Sigmoid colon (tissue), 7 donors: ENCODE results near the gene DLGAP4. TPM values are rescaled to one million over a fixed set of nuclear protein-coding genes. Genes with fewer than 3 reads are reported as not detected.
"Not testable (repeated sequence)": the region's sequence is repeated elsewhere in the genome, so short reads cannot be mapped to it uniquely, and the experiment has no call there.

ENCODE experiments used
- DNase-seq: peaks from one replicate; pipeline ENCODE4 v3.0.0-alpha.2; 2019
- H3K27ac ChIP-seq, 4 donors: fragments of 200-600 bp; sonication (generic); one replicate each; pipeline ENCODE4 v1.5.1; 2016 to 2019; ENCODE audit warnings: mild to moderate bottlenecking in 1 of 4
- H3K27me3 ChIP-seq, 3 donors: fragments of 200-600 bp; sonication (generic); one replicate each; pipeline ENCODE4 v1.5.1; 2019; ENCODE audit warnings: mild to moderate bottlenecking in 1 of 3
- H3K36me3 ChIP-seq, 4 donors: fragments of 200-600 bp; sonication (generic); one replicate each; pipeline ENCODE4 v1.5.1; 2016 to 2019
- H3K4me1 ChIP-seq, 4 donors: fragments of 200-600 bp; sonication (generic); one replicate each; pipeline ENCODE4 v1.5.1; 2017 to 2019
- H3K4me3 ChIP-seq, 4 donors: fragments of 200-600 bp; sonication (generic); one replicate each; pipeline ENCODE4 v1.5.1; 2017 to 2019; ENCODE audit warnings: mild to moderate bottlenecking in 2 of 4, moderate library complexity in 1 of 4
- H3K9me3 ChIP-seq, 4 donors: fragments of 200-600 bp in 3 of 4; sonication (generic) in 3 of 4; one replicate each; pipeline versions ENCODE4 v1.5.1 to v1.6.1; 2013 to 2019
- EP300 ChIP-seq, 4 donors: sonication (generic); formaldehyde crosslinking; IDR thresholded peaks; one replicate each; pipeline ENCODE4 v1.6.1; 2017; ENCODE audit warnings: antibody characterized with exemption in 4 of 4
- POLR2A ChIP-seq, 2 donors: fragments of 450-650 bp; IDR thresholded peaks; one replicate each; pipeline ENCODE4 v1.6.1; 2016; ENCODE audit warnings: antibody characterized with exemption in 2 of 2, mild to moderate bottlenecking in 2 of 2, moderate library complexity in 2 of 2
- POLR2AphosphoS5 ChIP-seq, 4 donors: sonication (generic); formaldehyde crosslinking; IDR thresholded peaks; one replicate each; pipeline ENCODE4 v1.6.1; 2017; ENCODE audit warnings: antibody characterized with exemption in 4 of 4
- WGBS, 2 donors: extraction: QIAGEN DNeasy Blood & Tissue Kit; methylation state at CpG; one replicate each; pipeline ENCODE4 v1.1.7; 2013; 5-methylcytosine and 5-hydroxymethylcytosine counted together
- intact Hi-C: fragments of 100-400 bp; cut with DNase I; formaldehyde crosslinking; loops from one replicate; pipeline ENCODE4 v1.15.1; 2023
- polyA plus RNA-seq, 3 donors: library from polyadenylated mRNA; stranded (reverse); fragments of 200-250 nt; gene quantifications; one replicate each; pipeline ENCODE4 v1.2.3, GENCODE V29; 2013
- total RNA-seq, 4 donors: library from RNA; depleted of rRNA; stranded (reverse); fragments of >200 nt; gene quantifications; one replicate each; pipeline ENCODE4 v1.1.0, GENCODE V29; 2016
- TF ChIP-seq, protein P1 (sequence below), 4 experiments: fragments of 450-650 bp in 3 of 4; fragments of 200-600 bp in 1 of 4; IDR thresholded peaks; one replicate each; pipeline ENCODE4 v1.5.1; 2016 to 2019; ENCODE audit warnings: antibody characterized with exemption in 4 of 4, mild to moderate bottlenecking in 3 of 4, moderate library complexity in 2 of 4
- donor health status: healthy with polysubstance abuse.
- donor health status: Bipolar disorder and iron deficiency.
- donor health status: healthy.

The DLGAP4 gene
- total and polyA plus RNA-seq, 7 donors: 21.0 to 60.7 (median 36.9) TPM

DNA sequence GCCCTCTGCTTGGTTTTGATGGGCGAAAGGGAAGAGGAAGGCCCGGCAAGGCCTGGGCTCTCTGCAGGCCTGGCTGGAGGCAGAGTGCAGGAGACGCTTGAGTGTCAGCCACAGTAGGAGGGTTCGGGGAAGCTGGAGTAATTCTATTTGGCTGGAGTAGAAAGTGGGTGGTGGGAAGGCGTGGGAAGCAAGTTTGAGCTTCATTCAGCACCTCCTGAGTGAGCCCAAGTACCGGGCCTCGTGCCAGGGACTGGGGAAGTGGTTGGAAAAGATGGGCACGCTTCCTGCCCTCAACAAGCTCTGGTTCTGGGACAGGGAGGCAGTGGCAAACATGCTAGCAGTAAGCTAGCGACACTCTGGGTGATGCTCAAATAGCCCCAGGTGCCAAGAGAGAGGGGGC is 72.5 kb downstream of the DLGAP4 start:
- H3K9me3 ChIP-seq: peaks cover 0 to 3% (median 0%) of the 10 kb centered on the region in 4 donors
- H3K27me3 ChIP-seq: peaks cover 0 to 8% (median 0%) of the 10 kb centered on the region in 3 donors
- WGBS, 2 donors: 71 to 73% methylated on average over 9 of the region's 9 CpGs

DNA sequence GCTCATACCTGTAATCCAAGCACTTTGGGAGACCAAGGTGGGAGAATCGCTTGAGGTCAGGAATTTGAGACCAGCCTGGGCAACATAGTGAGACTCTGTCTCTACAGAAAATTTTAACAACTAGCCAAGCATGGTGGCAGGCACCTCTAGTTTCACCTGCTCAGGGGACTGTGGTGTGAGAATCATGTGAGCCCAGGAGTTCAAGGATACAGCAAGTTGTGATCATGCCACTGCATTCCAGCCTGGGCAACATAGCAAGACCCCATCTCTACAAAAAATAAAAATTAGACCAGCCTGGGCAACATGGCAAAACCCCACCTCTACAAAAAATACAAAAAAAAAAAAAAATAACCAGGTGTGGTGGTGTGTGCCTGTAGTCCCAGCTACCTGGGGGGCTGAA is 73.8 kb downstream of the DLGAP4 start:
- H3K27me3 ChIP-seq: not testable (repeated sequence)
- intact Hi-C loops: loop anchor here (10.0 kb wide), 1 partner anchor 525 kb away; no protein-coding TSS in a partner anchor

More for the DNA sequence above, 72.5 kb downstream of the DLGAP4 start:
- DNase-seq: no peak
- Histone ChIP-seq H3K4me3 (no peak overlapping the region), H3K27ac (no peak overlapping the region), H3K4me1 (no peaks in the 10 kb centered on the region), H3K36me3 (no peaks in the 10 kb centered on the region)
- intact Hi-C loops: no loop called here
- no peak for TF ChIP-seq POLR2AphosphoS5 (IDR thresholded peaks at IDR 0.05)
- TF ChIP-seq POLR2A (IDR thresholded peaks at IDR 0.05): no peak
- no peak for TF ChIP-seq EP300 (IDR thresholded peaks at IDR 0.05)
- TF ChIP-seq, protein P1, sequence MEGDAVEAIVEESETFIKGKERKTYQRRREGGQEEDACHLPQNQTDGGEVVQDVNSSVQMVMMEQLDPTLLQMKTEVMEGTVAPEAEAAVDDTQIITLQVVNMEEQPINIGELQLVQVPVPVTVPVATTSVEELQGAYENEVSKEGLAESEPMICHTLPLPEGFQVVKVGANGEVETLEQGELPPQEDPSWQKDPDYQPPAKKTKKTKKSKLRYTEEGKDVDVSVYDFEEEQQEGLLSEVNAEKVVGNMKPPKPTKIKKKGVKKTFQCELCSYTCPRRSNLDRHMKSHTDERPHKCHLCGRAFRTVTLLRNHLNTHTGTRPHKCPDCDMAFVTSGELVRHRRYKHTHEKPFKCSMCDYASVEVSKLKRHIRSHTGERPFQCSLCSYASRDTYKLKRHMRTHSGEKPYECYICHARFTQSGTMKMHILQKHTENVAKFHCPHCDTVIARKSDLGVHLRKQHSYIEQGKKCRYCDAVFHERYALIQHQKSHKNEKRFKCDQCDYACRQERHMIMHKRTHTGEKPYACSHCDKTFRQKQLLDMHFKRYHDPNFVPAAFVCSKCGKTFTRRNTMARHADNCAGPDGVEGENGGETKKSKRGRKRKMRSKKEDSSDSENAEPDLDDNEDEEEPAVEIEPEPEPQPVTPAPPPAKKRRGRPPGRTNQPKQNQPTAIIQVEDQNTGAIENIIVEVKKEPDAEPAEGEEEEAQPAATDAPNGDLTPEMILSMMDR (IDR thresholded peaks at IDR 0.05): no peak

DNA sequence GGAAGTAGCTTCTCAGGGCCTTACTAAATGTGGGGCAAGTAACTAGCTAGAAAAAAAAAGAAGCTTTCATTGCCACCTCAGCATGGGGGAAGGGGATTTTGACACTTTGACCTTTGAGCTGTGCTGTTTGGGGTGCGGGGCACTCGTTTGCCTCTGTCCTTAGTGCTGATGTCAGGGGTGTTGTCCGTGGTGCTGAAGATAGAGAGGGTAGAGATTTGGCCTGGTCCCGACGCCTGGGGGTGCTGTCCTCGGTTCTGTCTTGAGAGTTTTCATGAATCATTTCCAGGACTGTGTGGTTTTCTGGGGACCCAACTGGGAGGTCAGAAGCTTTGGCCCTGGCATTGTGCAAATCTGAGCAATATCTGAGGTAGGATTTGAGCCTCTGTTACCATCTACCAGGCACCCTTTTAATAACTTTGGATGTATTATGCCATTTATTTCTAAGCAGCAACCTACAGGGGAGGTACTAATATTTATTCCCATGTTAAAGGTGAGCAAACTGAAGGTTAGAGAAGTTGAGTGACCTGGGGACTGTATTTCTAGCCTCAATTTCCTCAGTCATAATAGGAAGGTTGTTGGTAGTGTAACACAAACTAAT is 78.0 kb downstream of the DLGAP4 start:
- no peak for TF ChIP-seq EP300 (IDR thresholded peaks at IDR 0.05)
- no peak for TF ChIP-seq POLR2A (IDR thresholded peaks at IDR 0.05)
- no peak for TF ChIP-seq POLR2AphosphoS5 (IDR thresholded peaks at IDR 0.05)
- TF ChIP-seq, protein P1 (IDR thresholded peaks at IDR 0.05): no peak
- Histone ChIP-seq H3K4me3 (no peak overlapping the region), H3K4me1 (no peaks in the 10 kb centered on the region), H3K27me3 (peaks cover 0 to 3% (median 0%) of the 10 kb centered on the region in 3 donors), H3K27ac (no peak overlapping the region), H3K36me3 (no peaks in the 10 kb centered on the region), H3K9me3 (peaks cover 0 to 3% (median 0%) of the 10 kb centered on the region in 4 donors)
- 1 to 4% methylated on average over 6 of the region's 6 CpGs for WGBS, 2 donors
- intact Hi-C loops: loop anchor here (10.0 kb wide), 1 partner anchor 521 kb away; no protein-coding TSS in a partner anchor
- DNase-seq: no peak

More for the DNA sequence above, 73.8 kb downstream of the DLGAP4 start:
- H3K27ac ChIP-seq, H3K4me3 ChIP-seq, H3K36me3 ChIP-seq, H3K9me3 ChIP-seq, H3K4me1 ChIP-seq, DNase-seq: not testable (repeated sequence)
- WGBS, 2 donors: 87 to 96% methylated on average over 1 of the region's 1 CpG

DNA sequence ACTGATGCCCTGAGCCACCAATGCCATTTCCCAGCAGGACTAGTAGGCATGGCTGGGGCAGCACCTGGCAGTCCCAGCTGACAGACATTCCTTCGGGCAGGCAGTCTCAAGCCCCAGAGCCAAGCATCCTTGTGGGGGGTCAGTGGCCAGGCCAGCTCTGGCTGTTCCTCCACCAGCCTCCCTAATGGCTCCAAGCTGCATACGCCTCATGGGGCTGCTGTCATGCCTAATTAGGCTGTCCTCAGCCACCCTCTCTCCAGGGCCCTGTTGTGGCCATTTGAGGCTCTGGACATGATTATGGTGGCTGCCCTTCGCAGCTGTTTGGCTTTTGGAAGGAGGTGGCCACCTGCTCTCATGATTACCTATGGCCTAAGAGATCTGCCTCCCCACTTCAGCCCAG is 79.4 kb downstream of the DLGAP4 start:
- DNase-seq: no peak
- intact Hi-C loops: loop anchor here (10.0 kb wide), 1 partner anchor 519 kb away; no protein-coding TSS in a partner anchor
- Histone ChIP-seq H3K27me3 (peaks cover 0 to 5% (median 0%) of the 10 kb centered on the region in 3 donors), H3K4me3 (no peak overlapping the region), H3K9me3 (peaks cover 0 to 3% (median 0%) of the 10 kb centered on the region in 4 donors), H3K36me3 (no peaks in the 10 kb centered on the region), H3K4me1 (no peaks in the 10 kb centered on the region), H3K27ac (no peak overlapping the region)
- WGBS, 2 donors: 66 to 69% methylated on average over 3 of the region's 3 CpGs
- no peak for TF ChIP-seq EP300 (IDR thresholded peaks at IDR 0.05)

DNA sequence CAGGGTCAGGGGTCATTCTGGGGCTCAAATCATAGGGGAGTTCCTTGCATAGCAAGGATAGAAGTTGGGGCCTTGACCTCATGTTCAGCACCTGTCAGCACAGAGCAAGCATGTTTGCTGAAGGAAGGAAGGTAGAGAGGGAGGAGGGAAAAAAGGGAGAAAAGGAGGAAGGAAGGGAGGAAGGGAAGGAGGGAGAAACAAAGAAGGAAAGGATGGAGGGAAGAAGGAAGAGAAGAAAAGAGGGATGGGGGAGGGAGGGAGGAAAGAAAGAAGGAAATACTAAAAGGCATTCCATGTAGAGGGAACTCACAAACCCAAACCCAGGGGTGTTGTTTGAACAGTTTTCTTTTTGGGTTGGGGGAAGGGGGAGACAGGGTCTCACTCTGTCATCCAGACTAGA is 80.1 kb downstream of the DLGAP4 start:
- Histone ChIP-seq H3K9me3 (no peaks in the 10 kb centered on the region), H3K36me3 (no peaks in the 10 kb centered on the region), H3K27me3 (peaks cover 0 to 5% (median 0%) of the 10 kb centered on the region in 3 donors), H3K4me1 (no peaks in the 10 kb centered on the region), H3K4me3 (no peak overlapping the region), H3K27ac (no peak overlapping the region)
- DNase-seq: no peak
- intact Hi-C loops: loop anchor here (10.0 kb wide), 1 partner anchor 519 kb away; no protein-coding TSS in a partner anchor
- no peak for TF ChIP-seq EP300 (IDR thresholded peaks at IDR 0.05)
- TF ChIP-seq, protein P1 (IDR thresholded peaks at IDR 0.05): no peak
- no peak for TF ChIP-seq POLR2A (IDR thresholded peaks at IDR 0.05)
- no peak for TF ChIP-seq POLR2AphosphoS5 (IDR thresholded peaks at IDR 0.05)

DNA sequence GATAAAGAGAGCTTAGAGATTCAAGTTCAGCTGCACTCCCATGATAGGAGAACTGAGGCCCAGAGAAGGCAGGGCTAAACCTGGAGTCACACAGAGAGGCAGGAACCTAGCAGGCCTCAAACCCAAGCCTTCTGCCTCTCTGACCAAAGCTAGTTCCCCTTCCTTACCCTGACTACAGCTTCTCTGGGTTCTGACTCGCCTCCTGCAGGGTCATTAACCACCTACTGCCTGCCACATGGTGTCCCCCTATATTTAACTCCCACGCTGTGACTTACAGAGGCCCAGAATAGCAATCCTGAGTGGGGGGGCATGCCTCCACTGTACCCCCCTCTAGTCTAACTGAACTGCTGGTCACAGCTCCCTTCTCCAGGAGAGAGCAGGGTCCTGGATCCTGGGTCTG is 84.1 kb downstream of the DLGAP4 start:
- 71 to 72% methylated on average over 2 of the region's 2 CpGs for WGBS, 2 donors
- no peak overlapping the region for H3K4me3 ChIP-seq
- no peak for TF ChIP-seq POLR2A (IDR thresholded peaks at IDR 0.05)
- TF ChIP-seq, protein P1 (IDR thresholded peaks at IDR 0.05): no peak
- TF ChIP-seq EP300 (IDR thresholded peaks at IDR 0.05): no peak
- TF ChIP-seq POLR2AphosphoS5 (IDR thresholded peaks at IDR 0.05): no peak
- no peak overlapping the region for H3K27ac ChIP-seq
- no peaks in the 10 kb centered on the region for H3K9me3 ChIP-seq
- H3K27me3 ChIP-seq: peaks cover 0 to 14% (median 0%) of the 10 kb centered on the region in 3 donors
- intact Hi-C loops: no loop called here
- no peaks in the 10 kb centered on the region for H3K4me1 ChIP-seq
- no peak for DNase-seq
- H3K36me3 ChIP-seq: no peaks in the 10 kb centered on the region
